Adrenal gland (tissue), 12 donors: Measurements from ENCODE around the gene FRS2. TPM values are rescaled to one million over a fixed set of nuclear protein-coding genes. Genes with fewer than 3 reads are reported as not detected.
A peak's percentile ranks its signal among the peaks of the same experiment; 100 is the strongest.

Experiments
- DNase-seq, 7 donors: peaks; one replicate each; pipeline ENCODE4 v3.0.0-alpha.2; 2019 to 2020
- H3K27ac ChIP-seq, 5 donors: fragments of 200-600 bp; sonication (generic) in 4 of 5; 1 replicate in 3 of 5; 2 replicates in 2 of 5; pipeline versions ENCODE4 v1.5.1 to v1.8.0; 2016 to 2020; ENCODE audit warnings: mild to moderate bottlenecking in 1 of 5
- H3K27me3 ChIP-seq: fragments of 200-600 bp; 2 replicates; pipeline ENCODE4 v1.8.0; 2021
- H3K36me3 ChIP-seq, 2 donors: fragments of 200-600 bp; replicated peaks in 1 of 2; 1 replicate in 1 of 2; 2 replicates in 1 of 2; pipeline versions ENCODE4 v1.5.1 to v1.8.0; 2018 to 2022
- H3K4me1 ChIP-seq, 2 donors: fragments of 200-600 bp; replicated peaks in 1 of 2; 1 replicate in 1 of 2; 2 replicates in 1 of 2; pipeline versions ENCODE4 v1.5.1 to v1.8.0; 2018 to 2021
- H3K4me3 ChIP-seq, 4 donors: fragments of 200-600 bp; sonication (generic) in 3 of 4; one replicate each; pipeline ENCODE4 v1.5.1; 2016 to 2018
- H3K9me3 ChIP-seq, 3 donors: fragments of 200-600 bp; sonication (generic) in 1 of 3; replicated peaks in 1 of 3; 1 replicate in 2 of 3; 2 replicates in 1 of 3; pipeline versions ENCODE4 v1.5.1 to v1.8.0; 2016 to 2021
- CTCF ChIP-seq, 6 experiments: fragments of 450-650 bp in 4 of 6; fragments of 200-600 bp in 2 of 6; sonication (generic) in 1 of 6; IDR thresholded peaks; 1 replicate in 5 of 6; 2 replicates in 1 of 6; pipeline versions ENCODE4 v1.5.1 to v1.8.0; 2016 to 2021; ENCODE audit warnings: antibody characterized with exemption in 6 of 6, mild to moderate bottlenecking in 2 of 6, moderate library complexity in 1 of 6
- POLR2A ChIP-seq, 2 donors: fragments of 450-650 bp; IDR thresholded peaks; one replicate each; pipeline ENCODE4 v1.6.1; 2017; ENCODE audit warnings: antibody characterized with exemption in 2 of 2, mild to moderate bottlenecking in 2 of 2, moderate library complexity in 1 of 2
- WGBS, 4 donors: extraction: QIAGEN DNeasy Blood & Tissue Kit in 2 of 4; methylation state at CpG; one replicate each; pipeline versions ENCODE4 v1.1.5 to v1.1.7; 2013 to 2017; 5-methylcytosine and 5-hydroxymethylcytosine counted together
- intact Hi-C, 2 donors: fragments of 100-400 bp; cut with DNase I; formaldehyde crosslinking; loops; one replicate each; pipeline versions ENCODE4 v1.14.1 to v1.15.0; 2022 to 2023
- polyA plus RNA-seq, 3 donors: library from polyadenylated mRNA; stranded (reverse); fragments of 200-250 nt in 2 of 3; fragments of 350-450 nt in 1 of 3; fragmentation: Illumina TruSeq in 1 of 3; extraction: RNeasy Lipid Tissue Mini Kit (QIAGEN cat#74804) in 1 of 3; gene quantifications; one replicate each; pipeline ENCODE4 v1.2.3, GENCODE V29; 2013 to 2014
- total RNA-seq, 9 donors: library from RNA; depleted of rRNA in 4 of 9; stranded (reverse); fragments of >200 nt in 4 of 9; fragments of 120-200 nt in 1 of 9; fragmentation: NEBNext Ultra II Directional in 1 of 9; extraction: Animal tissue kit (Norgen Biotek cat#: 25700) in 1 of 9; gene quantifications; one replicate each; pipeline versions ENCODE4 v1.1.0 to v1.2.4, GENCODE V29; 2013 to 2023
- donor health status: healthy with polysubstance abuse.
- donor health status: Bipolar disorder and iron deficiency.
- donor health status: DM: yes; HTN: yes; CAD: no.
- donor health status: DM: no; HTN: no; CAD: no.
- donor health status: DM: no; HTN: no; CAD: no.
- donor health status: DM: yes; HTN: yes; CAD: no.

FRS2 gene
- total and polyA plus RNA-seq, 12 donors = 4.8 to 86.1 (median 45.1) TPM

- intact Hi-C loops = loop anchor here in 1 of 2 donors (5.0 kb wide), 1 partner anchor 62 kb away; the partner anchor contains the start of gene FRS2
- Histone ChIP-seq H3K4me1 (peaks cover 7 to 12% of the 10 kb centered on the region in 2 donors), H3K36me3 (no peaks in the 10 kb centered on the region), H3K27ac (peak overlapping the region in 2 of 5 donors; percentile 66 to 73), H3K27me3 (no peaks in the 10 kb centered on the region), H3K4me3 (no peak overlapping the region), H3K9me3 (no peaks in the 10 kb centered on the region)
- 34 to 43% (median 39%) methylated on average over 3 of the region's 3 CpGs for WGBS, 4 donors
- TF ChIP-seq CTCF (IDR thresholded peaks at IDR 0.05) (no peak), POLR2A (IDR thresholded peaks at IDR 0.05) (no peak)
- peak; percentile 31 to 82 (median 67) for DNase-seq
Observed at GRCh38 chr12:69534389-69534822, 64.2 kb downstream of the FRS2 start.

GRCh38 chr12:69540987-69541386, 70.8 kb downstream of the FRS2 start:
- no peak for DNase-seq
- no peaks in the 10 kb centered on the region for H3K36me3 ChIP-seq
- intact Hi-C loops = no loop called here
- no peak overlapping the region for H3K4me3 ChIP-seq
- H3K27me3 ChIP-seq = no peaks in the 10 kb centered on the region
- no peak for TF ChIP-seq CTCF (IDR thresholded peaks at IDR 0.05)
- no peak for TF ChIP-seq POLR2A (IDR thresholded peaks at IDR 0.05)
- WGBS, 4 donors = 77 to 88% (median 82%) methylated on average over 2 of the region's 2 CpGs
- H3K27ac ChIP-seq = no peak overlapping the region
- peaks cover 0 to 5% (median 0%) of the 10 kb centered on the region in 3 donors for H3K9me3 ChIP-seq
- H3K4me1 ChIP-seq = no peaks in the 10 kb centered on the region

- Histone ChIP-seq H3K4me1 (no peaks in the 10 kb centered on the region), H3K27me3 (no peaks in the 10 kb centered on the region), H3K36me3 (no peaks in the 10 kb centered on the region), H3K9me3 (peaks cover 0 to 5% (median 0%) of the 10 kb centered on the region in 3 donors), H3K4me3 (no peak overlapping the region), H3K27ac (no peak overlapping the region)
- intact Hi-C loops = no loop called here
- no peak for TF ChIP-seq POLR2A (IDR thresholded peaks at IDR 0.05)
- TF ChIP-seq CTCF (IDR thresholded peaks at IDR 0.05) = no peak
- WGBS, 4 donors = 97 to 100% (median 99%) methylated on average over 1 of the region's 1 CpG
- no peak for DNase-seq
Observed at GRCh38 chr12:69544087-69544486, 73.9 kb downstream of the FRS2 start.

GRCh38 chr12:69545081-69545480, 74.9 kb downstream of the FRS2 start:
- intact Hi-C loops = no loop called here
- Histone ChIP-seq H3K27me3 (no peaks in the 10 kb centered on the region), H3K36me3 (no peaks in the 10 kb centered on the region), H3K4me3 (no peak overlapping the region), H3K4me1 (no peaks in the 10 kb centered on the region), H3K9me3 (peaks cover 0 to 5% (median 0%) of the 10 kb centered on the region in 3 donors), H3K27ac (no peak overlapping the region)
- TF ChIP-seq POLR2A (IDR thresholded peaks at IDR 0.05) = no peak
- no peak for TF ChIP-seq CTCF (IDR thresholded peaks at IDR 0.05)
- DNase-seq = no peak
- 78 to 95% (median 86%) methylated on average over 1 of the region's 1 CpG for WGBS, 4 donors
